OCI-LY7 (cell line): Measurements from ENCODE around the gene HYAL1.

Experiments
- EZH2phosphoT487 ChIP-seq: fragments of 200-600 bp; sonication (generic); IDR thresholded peaks from 2 replicates; pipeline ENCODE4 v1.6.1; 2018; ENCODE audit warnings: low read depth, borderline replicate concordance, mild to moderate bottlenecking, mixed run types, antibody characterized with exemption, low read length, moderate library complexity, mixed read lengths
- TF ChIP-seq, protein P1 (sequence below): fragments of 200-600 bp; sonication (generic); conservative IDR thresholded peaks from 2 replicates; pipeline ENCODE4 v1.5.1; 2014; ENCODE audit warnings: mild to moderate bottlenecking, antibody characterized with exemption, low read length, moderate library complexity, mixed read lengths

DNA sequence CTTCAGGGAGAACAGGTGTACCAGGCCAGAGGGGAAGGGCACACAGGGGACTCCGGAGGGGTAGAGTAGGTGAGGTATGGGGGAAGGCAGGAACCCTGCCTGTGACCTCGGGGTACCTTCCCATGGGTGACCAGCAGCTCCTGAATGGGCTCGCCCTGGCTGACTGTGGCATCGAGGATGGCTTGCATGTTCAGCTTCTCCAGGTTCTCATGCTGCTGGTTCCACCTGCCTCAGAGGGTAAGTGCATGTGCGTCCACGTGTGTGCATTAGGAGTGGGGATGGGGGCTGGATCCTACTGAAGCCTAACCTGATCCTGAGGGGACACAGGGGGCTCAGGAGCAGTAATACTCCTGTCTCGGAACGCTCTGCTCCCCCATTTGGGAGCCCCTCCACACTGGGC lies 41.6 kb upstream of the HYAL1 start:
- TF ChIP-seq EZH2phosphoT487, result no peak
- TF ChIP-seq, protein P1, sequence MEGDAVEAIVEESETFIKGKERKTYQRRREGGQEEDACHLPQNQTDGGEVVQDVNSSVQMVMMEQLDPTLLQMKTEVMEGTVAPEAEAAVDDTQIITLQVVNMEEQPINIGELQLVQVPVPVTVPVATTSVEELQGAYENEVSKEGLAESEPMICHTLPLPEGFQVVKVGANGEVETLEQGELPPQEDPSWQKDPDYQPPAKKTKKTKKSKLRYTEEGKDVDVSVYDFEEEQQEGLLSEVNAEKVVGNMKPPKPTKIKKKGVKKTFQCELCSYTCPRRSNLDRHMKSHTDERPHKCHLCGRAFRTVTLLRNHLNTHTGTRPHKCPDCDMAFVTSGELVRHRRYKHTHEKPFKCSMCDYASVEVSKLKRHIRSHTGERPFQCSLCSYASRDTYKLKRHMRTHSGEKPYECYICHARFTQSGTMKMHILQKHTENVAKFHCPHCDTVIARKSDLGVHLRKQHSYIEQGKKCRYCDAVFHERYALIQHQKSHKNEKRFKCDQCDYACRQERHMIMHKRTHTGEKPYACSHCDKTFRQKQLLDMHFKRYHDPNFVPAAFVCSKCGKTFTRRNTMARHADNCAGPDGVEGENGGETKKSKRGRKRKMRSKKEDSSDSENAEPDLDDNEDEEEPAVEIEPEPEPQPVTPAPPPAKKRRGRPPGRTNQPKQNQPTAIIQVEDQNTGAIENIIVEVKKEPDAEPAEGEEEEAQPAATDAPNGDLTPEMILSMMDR, result no peak
